C4-2B (cell line): ENCODE results near the gene GJA4.

Experiments used
- CTCF ChIP-seq: fragments of 450-650 bp; conservative IDR thresholded peaks from 2 replicates; pipeline ENCODE4 v1.5.1; 2017; ENCODE audit warnings: mild to moderate bottlenecking
- ZFX ChIP-seq: fragments of 450-650 bp; IDR thresholded peaks from 2 replicates; pipeline ENCODE4 v1.6.1; 2017

DNA sequence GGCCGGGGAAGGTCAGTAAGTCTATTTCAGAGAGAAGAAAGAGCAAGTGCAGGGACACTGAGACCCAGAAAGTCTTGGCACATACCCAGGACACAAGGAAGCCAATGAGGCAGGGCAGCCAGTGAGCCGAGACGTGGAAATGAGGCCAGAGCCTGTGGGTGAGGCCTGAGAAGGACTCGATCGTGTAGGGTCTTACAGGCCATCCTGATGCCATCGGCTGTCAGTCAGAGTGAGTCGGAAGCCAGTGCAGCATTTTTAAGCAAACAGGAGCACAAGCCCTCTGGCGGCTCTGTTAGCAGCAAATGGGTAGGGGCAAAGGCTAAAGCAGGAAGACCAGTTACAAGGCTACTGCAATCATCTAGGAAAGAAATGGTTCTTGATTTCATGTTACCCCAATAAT, 17.8 kb upstream of the GJA4 start:
- TF ChIP-seq ZFX, result no peak
- no peak for TF ChIP-seq CTCF
